Neural cell (in vitro differentiated cells): Measurements from ENCODE around the gene MFSD2A. TPM values are rescaled to one million over a fixed set of nuclear protein-coding genes. Genes with fewer than 3 reads are reported as not detected.

ENCODE experiments used
- H2AFZ ChIP-seq: fragments of 200-600, 300-800 bp; sonication (generic), shearing (Covaris generic); 2 replicates; pipeline ENCODE4 v1.6.0; 2014; ENCODE audit warnings: low read depth, mild to moderate bottlenecking, antibody characterized with exemption, low read length, moderate library complexity
- H3F3A ChIP-seq: fragments of 200-600 bp; shearing (Covaris generic); 2 replicates; pipeline ENCODE4 v1.6.1; 2016; ENCODE audit warnings: mild to moderate bottlenecking, moderate library complexity, mixed read lengths, antibody characterized with exemption, low read length; ENCODE audit not compliant: insufficient read depth, poor library complexity, severe bottlenecking
- H3K27ac ChIP-seq: fragments of 200-600, 300-800 bp; sonication (generic), shearing (Covaris generic); 2 replicates; pipeline ENCODE4 v1.5.1; 2014; ENCODE audit warnings: mild to moderate bottlenecking, low read length, moderate library complexity
- H3K27me3 ChIP-seq: fragments of 300-800, 200-600 bp; sonication (generic), shearing (Covaris generic); 2 replicates; pipeline ENCODE4 v1.6.0; 2014; ENCODE audit warnings: mild to moderate bottlenecking, low read depth, low read length, moderate library complexity; ENCODE audit not compliant: insufficient read depth
- H3K36me3 ChIP-seq: fragments of 300-800, 200-600 bp; sonication (generic), shearing (Covaris generic); 2 replicates; pipeline ENCODE4 v1.5.1; 2014; ENCODE audit warnings: mild to moderate bottlenecking, antibody characterized with exemption, low read length, moderate library complexity; ENCODE audit not compliant: insufficient read depth
- H3K4me2 ChIP-seq: fragments of 300-800, 200-600 bp; sonication (generic), shearing (Covaris generic); 2 replicates; pipeline ENCODE4 v1.6.0; 2014; ENCODE audit warnings: mild to moderate bottlenecking, low read length
- H3K4me3 ChIP-seq: fragments of 300-800, 200-600 bp; sonication (generic), shearing (Covaris generic); 2 replicates; pipeline ENCODE4 v1.5.1; 2014; ENCODE audit warnings: mild to moderate bottlenecking, low read length, moderate library complexity
- H3K79me2 ChIP-seq: fragments of 200-600 bp; shearing (Covaris generic); replicated peaks from 2 replicates; pipeline ENCODE4 v1.6.0; 2014; ENCODE audit warnings: mild to moderate bottlenecking, low read length, moderate library complexity; ENCODE audit not compliant: insufficient read depth
- H3K9ac ChIP-seq: fragments of 300-800, 200-600 bp; sonication (generic), shearing (Covaris generic); 2 replicates; pipeline ENCODE4 v1.6.1; 2016; ENCODE audit warnings: mild to moderate bottlenecking, low read length, mixed read lengths
- H3K9me2 ChIP-seq: fragments of 200-600 bp; shearing (Covaris generic); 2 replicates; pipeline ENCODE4 v1.6.1; 2016; ENCODE audit warnings: mild to moderate bottlenecking, low read length, mixed read lengths; ENCODE audit not compliant: insufficient read depth
- H3K9me3 ChIP-seq: fragments of 200-600, 300-800 bp; sonication (generic), shearing (Covaris generic); 2 replicates; pipeline ENCODE4 v1.6.1; 2016; ENCODE audit warnings: mild to moderate bottlenecking, mixed run types, low read length, moderate library complexity, mixed read lengths
- H4K20me1 ChIP-seq: fragments of 200-600 bp; shearing (Covaris generic); 2 replicates; pipeline ENCODE4 v1.6.1; 2016; ENCODE audit warnings: mild to moderate bottlenecking, mixed run types; ENCODE audit not compliant: insufficient read depth
- EP300 ChIP-seq: fragments of 450-650 bp; conservative IDR thresholded peaks from 2 replicates; pipeline ENCODE4 v1.6.1; 2014; ENCODE audit warnings: antibody characterized with exemption, mild to moderate bottlenecking, moderate library complexity; ENCODE audit not compliant: poor library complexity, severe bottlenecking
- EZH2 ChIP-seq: fragments of 200-600, 300-800 bp; shearing (Covaris generic), sonication (generic); IDR thresholded peaks from 2 replicates; pipeline ENCODE4 v1.6.1; 2014; ENCODE audit warnings: antibody characterized with exemption, low read length, borderline replicate concordance, mild to moderate bottlenecking; ENCODE audit not compliant: insufficient read depth, poor library complexity, severe bottlenecking
- MXI1 ChIP-seq: fragments of 450-650 bp; conservative IDR thresholded peaks from 2 replicates; pipeline ENCODE4 v1.6.1; 2014; ENCODE audit warnings: antibody characterized with exemption, mild to moderate bottlenecking; ENCODE audit not compliant: poor library complexity, severe bottlenecking
- POLR2AphosphoS5 ChIP-seq: IDR thresholded peaks from 2 replicates; pipeline ENCODE4 v1.6.1; 2012
- RAD21 ChIP-seq: fragments of 450-650 bp; conservative IDR thresholded peaks from 2 replicates; pipeline ENCODE4 v1.6.1; 2014; ENCODE audit warnings: antibody characterized with exemption, mild to moderate bottlenecking, moderate library complexity
- SMC3 ChIP-seq: fragments of 450-650 bp; conservative IDR thresholded peaks from 2 replicates; pipeline ENCODE4 v1.6.1; 2014; ENCODE audit warnings: antibody characterized with exemption, mild to moderate bottlenecking, moderate library complexity; ENCODE audit not compliant: poor library complexity
- TAF1 ChIP-seq: IDR thresholded peaks from 2 replicates; pipeline ENCODE4 v1.6.1; 2012; ENCODE audit warnings: low read depth
- polyA minus RNA-seq: library from RNA; depleted of rRNA, polyadenylated mRNA; stranded (reverse); fragments of >200 nt; gene quantifications from 2 replicates; pipeline ENCODE4 v1.2.3, GENCODE V29; 2014
- polyA plus RNA-seq: library from polyadenylated mRNA; depleted of rRNA; stranded (reverse); fragments of >200 nt; gene quantifications from 2 replicates; pipeline ENCODE4 v1.2.3, GENCODE V29; 2014
- TF ChIP-seq, protein P1 (sequence below): fragments of 450-650 bp; IDR thresholded peaks from 2 replicates; pipeline ENCODE4 v1.5.1; 2014; ENCODE audit warnings: antibody characterized with exemption, mild to moderate bottlenecking, moderate library complexity; ENCODE audit not compliant: poor library complexity, severe bottlenecking
- TF ChIP-seq, protein P2 (sequence below): IDR thresholded peaks from 2 replicates; pipeline ENCODE4 v1.6.1; 2012; ENCODE audit warnings: borderline replicate concordance

The MFSD2A gene
- polyA plus RNA-seq (7.0 and 7.8 TPM in 2 replicates), polyA minus RNA-seq (5.1 and 7.3 TPM in 2 replicates)

DNA sequence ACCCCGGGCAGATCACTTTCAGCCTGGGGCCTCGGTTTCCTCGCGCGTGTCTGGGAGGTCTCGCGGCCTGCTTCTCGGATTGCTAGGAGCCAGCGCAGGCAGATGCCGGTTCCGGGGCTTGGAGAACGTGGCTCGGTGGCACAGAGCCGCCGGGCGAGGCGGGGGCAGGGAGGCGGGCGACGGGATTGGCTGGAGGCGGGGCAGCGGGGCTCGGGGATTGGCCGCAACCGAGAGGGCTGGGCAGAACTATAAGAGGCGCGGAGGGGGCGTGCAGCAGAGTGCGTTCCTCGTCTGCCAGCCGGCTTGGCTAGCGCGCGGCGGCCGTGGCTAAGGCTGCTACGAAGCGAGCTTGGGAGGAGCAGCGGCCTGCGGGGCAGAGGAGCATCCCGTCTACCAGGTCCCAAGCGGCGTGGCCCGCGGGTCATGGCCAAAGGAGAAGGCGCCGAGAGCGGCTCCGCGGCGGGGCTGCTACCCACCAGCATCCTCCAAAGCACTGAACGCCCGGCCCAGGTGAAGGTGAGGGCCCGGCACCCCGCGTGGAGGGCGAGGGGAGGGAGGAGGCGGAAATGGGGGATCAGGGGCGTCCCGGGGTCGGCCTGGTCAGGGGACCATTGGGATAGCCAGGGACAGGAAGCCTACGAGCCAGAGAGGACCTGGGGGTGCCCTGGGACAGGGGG, at the start of gene MFSD2A:
TSS of gene MFSD2A (plus strand) at position 276 of the 677 bp plus-strand sequence. CDS start at position 424, 148 bp downstream.
- H3K9ac ChIP-seq, result peak within 1 kb of the TSS; percentile 65
- H3K4me2 ChIP-seq, result peak within 1 kb of the TSS; percentile 75
- no peaks in the 10 kb centered on the region for H3K36me3 ChIP-seq
- peak within 1 kb of the TSS; percentile 86 for H3K4me3 ChIP-seq
- H4K20me1 ChIP-seq, result no peaks in the 10 kb centered on the region
- H3K79me2 ChIP-seq, result no peaks in the 10 kb centered on the region
- no peaks in the 10 kb centered on the region for H3K9me2 ChIP-seq
- no peaks in the 10 kb centered on the region for H3K9me3 ChIP-seq
- TF ChIP-seq EP300, result no peak
- TF ChIP-seq, protein P1, sequence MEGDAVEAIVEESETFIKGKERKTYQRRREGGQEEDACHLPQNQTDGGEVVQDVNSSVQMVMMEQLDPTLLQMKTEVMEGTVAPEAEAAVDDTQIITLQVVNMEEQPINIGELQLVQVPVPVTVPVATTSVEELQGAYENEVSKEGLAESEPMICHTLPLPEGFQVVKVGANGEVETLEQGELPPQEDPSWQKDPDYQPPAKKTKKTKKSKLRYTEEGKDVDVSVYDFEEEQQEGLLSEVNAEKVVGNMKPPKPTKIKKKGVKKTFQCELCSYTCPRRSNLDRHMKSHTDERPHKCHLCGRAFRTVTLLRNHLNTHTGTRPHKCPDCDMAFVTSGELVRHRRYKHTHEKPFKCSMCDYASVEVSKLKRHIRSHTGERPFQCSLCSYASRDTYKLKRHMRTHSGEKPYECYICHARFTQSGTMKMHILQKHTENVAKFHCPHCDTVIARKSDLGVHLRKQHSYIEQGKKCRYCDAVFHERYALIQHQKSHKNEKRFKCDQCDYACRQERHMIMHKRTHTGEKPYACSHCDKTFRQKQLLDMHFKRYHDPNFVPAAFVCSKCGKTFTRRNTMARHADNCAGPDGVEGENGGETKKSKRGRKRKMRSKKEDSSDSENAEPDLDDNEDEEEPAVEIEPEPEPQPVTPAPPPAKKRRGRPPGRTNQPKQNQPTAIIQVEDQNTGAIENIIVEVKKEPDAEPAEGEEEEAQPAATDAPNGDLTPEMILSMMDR, result no peak
- TF ChIP-seq EZH2, result no peak
- TF ChIP-seq, protein P2, sequence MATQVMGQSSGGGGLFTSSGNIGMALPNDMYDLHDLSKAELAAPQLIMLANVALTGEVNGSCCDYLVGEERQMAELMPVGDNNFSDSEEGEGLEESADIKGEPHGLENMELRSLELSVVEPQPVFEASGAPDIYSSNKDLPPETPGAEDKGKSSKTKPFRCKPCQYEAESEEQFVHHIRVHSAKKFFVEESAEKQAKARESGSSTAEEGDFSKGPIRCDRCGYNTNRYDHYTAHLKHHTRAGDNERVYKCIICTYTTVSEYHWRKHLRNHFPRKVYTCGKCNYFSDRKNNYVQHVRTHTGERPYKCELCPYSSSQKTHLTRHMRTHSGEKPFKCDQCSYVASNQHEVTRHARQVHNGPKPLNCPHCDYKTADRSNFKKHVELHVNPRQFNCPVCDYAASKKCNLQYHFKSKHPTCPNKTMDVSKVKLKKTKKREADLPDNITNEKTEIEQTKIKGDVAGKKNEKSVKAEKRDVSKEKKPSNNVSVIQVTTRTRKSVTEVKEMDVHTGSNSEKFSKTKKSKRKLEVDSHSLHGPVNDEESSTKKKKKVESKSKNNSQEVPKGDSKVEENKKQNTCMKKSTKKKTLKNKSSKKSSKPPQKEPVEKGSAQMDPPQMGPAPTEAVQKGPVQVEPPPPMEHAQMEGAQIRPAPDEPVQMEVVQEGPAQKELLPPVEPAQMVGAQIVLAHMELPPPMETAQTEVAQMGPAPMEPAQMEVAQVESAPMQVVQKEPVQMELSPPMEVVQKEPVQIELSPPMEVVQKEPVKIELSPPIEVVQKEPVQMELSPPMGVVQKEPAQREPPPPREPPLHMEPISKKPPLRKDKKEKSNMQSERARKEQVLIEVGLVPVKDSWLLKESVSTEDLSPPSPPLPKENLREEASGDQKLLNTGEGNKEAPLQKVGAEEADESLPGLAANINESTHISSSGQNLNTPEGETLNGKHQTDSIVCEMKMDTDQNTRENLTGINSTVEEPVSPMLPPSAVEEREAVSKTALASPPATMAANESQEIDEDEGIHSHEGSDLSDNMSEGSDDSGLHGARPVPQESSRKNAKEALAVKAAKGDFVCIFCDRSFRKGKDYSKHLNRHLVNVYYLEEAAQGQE, result peak; percentile 18
- TF ChIP-seq RAD21, result no peak
- TF ChIP-seq TAF1, result peak; percentile 61
- TF ChIP-seq POLR2AphosphoS5, result peak; percentile 77
- TF ChIP-seq SMC3, result no peak
- peak; percentile 69 for TF ChIP-seq MXI1
- peaks cover 5% of the 10 kb centered on the region for H3K27me3 ChIP-seq
- H2AFZ ChIP-seq, result peak within 1 kb of the TSS; percentile 66
- no peaks in the 10 kb centered on the region for H3F3A ChIP-seq
- peak within 1 kb of the TSS; percentile 28 for H3K27ac ChIP-seq

DNA sequence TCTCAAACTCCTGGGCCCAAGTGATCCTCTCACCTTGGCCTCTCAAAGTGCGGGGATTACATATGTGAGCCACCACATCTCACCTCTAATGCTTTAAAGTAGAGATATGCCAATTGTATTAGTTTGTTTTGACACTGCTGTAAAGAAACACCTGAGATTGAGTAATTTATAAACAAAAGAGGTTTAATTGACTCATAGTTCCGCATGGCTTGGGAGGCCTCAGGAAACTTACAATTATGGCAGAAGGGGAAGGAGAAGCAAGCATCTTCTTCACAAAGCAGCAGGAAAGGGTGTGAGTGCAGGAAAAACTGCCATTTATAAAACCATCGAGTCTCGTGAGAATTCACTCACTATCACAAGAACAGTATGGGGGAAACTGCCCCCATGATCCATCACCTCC, 49.8 kb upstream of the MFSD2A start:
- Histone ChIP-seq H3K4me3 (no peak overlapping the region), H3K27ac (no peak overlapping the region), H3K27me3 (no peaks in the 10 kb centered on the region), H2AFZ (no peak overlapping the region), H3K79me2 (no peaks in the 10 kb centered on the region), H3K36me3 (no peaks in the 10 kb centered on the region), H3K9ac (no peak overlapping the region), H3F3A (no peaks in the 10 kb centered on the region), H3K4me2 (no peak overlapping the region), H4K20me1 (no peaks in the 10 kb centered on the region), H3K9me2 (no peaks in the 10 kb centered on the region), H3K9me3 (no peaks in the 10 kb centered on the region)
- TF ChIP-seq POLR2AphosphoS5, result no peak
- no peak for TF ChIP-seq MXI1
- TF ChIP-seq, protein P1, result no peak
- no peak for TF ChIP-seq TAF1
- no peak for TF ChIP-seq EP300
- TF ChIP-seq, protein P2, result no peak
- no peak for TF ChIP-seq RAD21
- no peak for TF ChIP-seq SMC3
- no peak for TF ChIP-seq EZH2
